ENCODE results near the gene UGT1A10.

UGT1A10 gene

GRCh38 chr2:233689501-233689900, 53.3 kb downstream of the UGT1A10 start:
- no peak for TF ChIP-seq CTCF (conservative IDR thresholded peaks at IDR 0.05; ENCODE audit: control insufficient read depth, insufficient read depth, low read depth, low read length)
- DNase-seq (ENCODE audit: low read depth): no peak
- H3K4me3 ChIP-seq (ENCODE audit: control insufficient read depth, low read depth, low read length): no peak overlapping the region

- no peak for DNase-seq (ENCODE audit: low read depth)
- no peak for TF ChIP-seq CTCF (conservative IDR thresholded peaks at IDR 0.05; ENCODE audit: control insufficient read depth, insufficient read depth, low read depth, low read length)
- no peak overlapping the region for H3K4me3 ChIP-seq (ENCODE audit: control insufficient read depth, low read depth, low read length)
Measured at GRCh38 chr2:233690444-233690843, 54.2 kb downstream of the UGT1A10 start.

GRCh38 chr2:233691443-233692433, 55.5 kb downstream of the UGT1A10 start:
- H3K4me3 ChIP-seq (ENCODE audit: control insufficient read depth, low read depth, low read length): no peak overlapping the region
- no peak for DNase-seq (ENCODE audit: low read depth)
- TF ChIP-seq CTCF (conservative IDR thresholded peaks at IDR 0.05; ENCODE audit: control insufficient read depth, insufficient read depth, low read depth, low read length): no peak

GRCh38 chr2:233692648-233693047, 56.4 kb downstream of the UGT1A10 start, which contains the start of gene UGT1A6:
UGT1A6 (plus strand) TSS chr2:233692890; CDS start chr2:233693005, 115 bp downstream.
- no peak within 1 kb of the TSS for H3K4me3 ChIP-seq (ENCODE audit: control insufficient read depth, low read depth, low read length)
- no peak for TF ChIP-seq CTCF (conservative IDR thresholded peaks at IDR 0.05; ENCODE audit: control insufficient read depth, insufficient read depth, low read depth, low read length)
- no peak for DNase-seq (ENCODE audit: low read depth)

GRCh38 chr2:233693963-233694362, 57.7 kb downstream of the UGT1A10 start:
- no peak overlapping the region for H3K4me3 ChIP-seq (ENCODE audit: control insufficient read depth, low read depth, low read length)
- TF ChIP-seq CTCF (conservative IDR thresholded peaks at IDR 0.05; ENCODE audit: control insufficient read depth, insufficient read depth, low read depth, low read length): no peak
- DNase-seq (ENCODE audit: low read depth): no peak

GRCh38 chr2:233698740-233699139, 62.5 kb downstream of the UGT1A10 start:
- H3K4me3 ChIP-seq (ENCODE audit: control insufficient read depth, low read depth, low read length): no peak overlapping the region
- no peak for TF ChIP-seq CTCF (conservative IDR thresholded peaks at IDR 0.05; ENCODE audit: control insufficient read depth, insufficient read depth, low read depth, low read length)
- no peak for DNase-seq (ENCODE audit: low read depth)

Measured in fibroblast of mammary gland (primary cell).